HEK293T (cell line): ENCODE data around the gene P4HA2.

Source experiments
- BHLHE40 ChIP-seq: fragments of 450-650 bp; IDR thresholded peaks from 2 replicates; pipeline ENCODE4 v1.6.1; 2016; ENCODE audit warnings: mild to moderate bottlenecking, moderate library complexity, borderline replicate concordance
- ELF4 ChIP-seq: fragments of 450-650 bp; IDR thresholded peaks from 2 replicates; pipeline ENCODE4 v1.6.1; 2017; ENCODE audit warnings: antibody characterized with exemption
- FOXA1 ChIP-seq: fragments of 450-650 bp; IDR thresholded peaks from 2 replicates; pipeline ENCODE4 v1.6.1; 2016; ENCODE audit warnings: mild to moderate bottlenecking
- FOXK2 ChIP-seq: fragments of 450-650 bp; IDR thresholded peaks from 2 replicates; pipeline ENCODE4 v1.6.1; 2016; ENCODE audit warnings: mild to moderate bottlenecking
- FOXM1 ChIP-seq: fragments of 450-650 bp; IDR thresholded peaks from 2 replicates; pipeline ENCODE4 v1.6.1; 2017; ENCODE audit warnings: mild to moderate bottlenecking, borderline replicate concordance
- HDGF ChIP-seq: fragments of 450-650 bp; IDR thresholded peaks from 2 replicates; pipeline ENCODE4 v1.6.1; 2017; ENCODE audit warnings: antibody characterized with exemption, borderline replicate concordance
- L3MBTL2 ChIP-seq: fragments of 450-650 bp; conservative IDR thresholded peaks from 2 replicates; pipeline ENCODE4 v1.6.1; 2016; ENCODE audit warnings: mild to moderate bottlenecking
- LEF1 ChIP-seq: fragments of 450-650 bp; IDR thresholded peaks from 2 replicates; pipeline ENCODE4 v1.6.1; 2017; ENCODE audit warnings: mild to moderate bottlenecking, borderline replicate concordance
- NFRKB ChIP-seq: fragments of 450-650 bp; IDR thresholded peaks from 2 replicates; pipeline ENCODE4 v1.6.1; 2016; ENCODE audit warnings: mild to moderate bottlenecking, moderate library complexity
- SP1 ChIP-seq: fragments of 450-650 bp; IDR thresholded peaks from 2 replicates; pipeline ENCODE4 v1.6.1; 2017
- SUZ12 ChIP-seq: fragments of 450-650 bp; IDR thresholded peaks from 2 replicates; pipeline ENCODE4 v1.6.1; 2016; ENCODE audit warnings: mild to moderate bottlenecking
- TARDBP ChIP-seq: fragments of 450-650 bp; IDR thresholded peaks from 2 replicates; pipeline ENCODE4 v1.6.1; 2016
- ZNF384 ChIP-seq: fragments of 450-650 bp; IDR thresholded peaks from 2 replicates; pipeline ENCODE4 v1.6.1; 2016
- TF ChIP-seq, protein P1 (sequence below): fragments of 450-650 bp; IDR thresholded peaks from 2 replicates; pipeline ENCODE4 v1.6.1; 2016

DNA sequence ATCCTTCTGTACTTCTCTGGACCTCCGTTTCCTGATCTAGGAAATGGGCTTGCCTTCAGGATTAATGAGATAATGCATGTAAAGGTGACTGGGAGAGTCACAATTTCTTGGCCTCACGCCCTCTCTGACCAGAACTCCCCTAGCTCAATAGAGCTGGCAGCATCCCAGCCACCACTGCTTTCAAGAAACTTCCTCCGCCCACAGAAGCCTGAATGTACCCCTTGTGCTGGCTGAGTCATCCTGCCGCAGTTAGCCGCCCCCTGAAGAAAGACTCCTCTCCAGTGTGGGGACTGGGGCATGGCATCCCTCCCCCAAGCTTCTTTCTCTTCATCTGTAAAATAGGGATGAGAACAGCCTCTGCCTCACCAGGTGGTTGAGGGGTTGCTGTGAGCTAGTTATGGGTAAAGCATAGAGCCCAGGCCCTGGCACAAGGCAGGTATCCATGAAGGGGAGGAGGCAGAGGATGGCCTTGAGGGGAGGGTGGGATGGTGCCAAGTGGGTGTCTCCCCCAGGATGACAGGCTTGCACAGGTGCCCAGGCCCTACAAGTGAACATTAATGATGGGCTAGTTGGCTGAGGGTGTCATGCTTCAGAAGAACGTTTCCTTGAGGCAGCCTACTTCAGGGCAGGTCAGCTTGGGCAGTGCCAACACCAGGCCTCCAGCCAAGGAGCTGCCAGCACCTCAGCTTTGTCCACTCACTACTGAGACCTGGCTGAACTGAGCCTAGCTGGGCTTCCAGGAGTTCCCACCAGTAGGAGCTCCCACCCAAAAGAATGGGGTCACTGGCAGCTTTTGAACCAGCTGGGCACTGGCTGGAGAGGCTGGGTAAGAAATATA lies 33.3 kb upstream of the P4HA2 start:
- TF ChIP-seq FOXA1 (no peak), NFRKB (no peak), HDGF (no peak), L3MBTL2 (no peak), BHLHE40 (no peak), ELF4 (no peak), FOXK2 (no peak), FOXM1 (no peak), ZNF384 (no peak), LEF1 (no peak), TARDBP (no peak), SUZ12 (no peak), SP1 (no peak)
- TF ChIP-seq, protein P1, sequence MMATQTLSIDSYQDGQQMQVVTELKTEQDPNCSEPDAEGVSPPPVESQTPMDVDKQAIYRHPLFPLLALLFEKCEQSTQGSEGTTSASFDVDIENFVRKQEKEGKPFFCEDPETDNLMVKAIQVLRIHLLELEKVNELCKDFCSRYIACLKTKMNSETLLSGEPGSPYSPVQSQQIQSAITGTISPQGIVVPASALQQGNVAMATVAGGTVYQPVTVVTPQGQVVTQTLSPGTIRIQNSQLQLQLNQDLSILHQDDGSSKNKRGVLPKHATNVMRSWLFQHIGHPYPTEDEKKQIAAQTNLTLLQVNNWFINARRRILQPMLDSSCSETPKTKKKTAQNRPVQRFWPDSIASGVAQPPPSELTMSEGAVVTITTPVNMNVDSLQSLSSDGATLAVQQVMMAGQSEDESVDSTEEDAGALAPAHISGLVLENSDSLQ, result no peak
